ENCODE results near the gene EPHA4. TPM values are rescaled to one million over a fixed set of nuclear protein-coding genes. Genes with fewer than 3 reads are reported as not detected.

EPHA4 gene
- total RNA-seq, 5 donors from 2014 or later (not counting 1 experiment from before 2014, with no cell fraction given), result 47.2 to 93.9 (median 58.0) TPM

- WGBS (ENCODE audit: insufficient coverage), result 80% methylated on average over 1 of the region's 8 CpGs
- POLR2A ChIA-PET, result no interaction called here
- Mint-ChIP-seq H3K4me1 (peaks cover 0 to 1% (median 0%) of the 10 kb centered on the region in 3 donors), H3K4me3 (no peak overlapping the region), H3K36me3 (peaks cover 42% of the 10 kb centered on the region), H3K27ac (no peak overlapping the region), H3K9me3 (no peaks in the 10 kb centered on the region), H3K27me3 (no peaks in the 10 kb centered on the region)
- no peak for DNase-seq
- H3K27ac ChIP-seq (ENCODE audit: low read length), result no peak overlapping the region
- no peaks in the 10 kb centered on the region for H3K4me1 ChIP-seq (ENCODE audit: control insufficient read depth in 1 of 2, extremely low read depth in 1 of 2, insufficient read depth in 2 of 2, low read length in 2 of 2)
- ATAC-seq (replicated peaks in 1 of 4), result no peak
- CTCF ChIA-PET, result no interaction called here
- H3K9me3 ChIP-seq, result no peaks in the 10 kb centered on the region
- H3K36me3 ChIP-seq (ENCODE audit: control insufficient read depth in 2 of 2, extremely low read depth in 1 of 2, insufficient read depth in 1 of 2, low read length in 1 of 2), result peaks cover 0 to 5% of the 10 kb centered on the region in 2 donors
- H3K27me3 ChIP-seq (replicated peaks in 1 of 2; ENCODE audit: control insufficient read depth in 2 of 2, extremely low read depth in 1 of 2, insufficient read depth in 2 of 2, low read length in 1 of 2), result no peaks in the 10 kb centered on the region
- no peak overlapping the region for H3K4me3 ChIP-seq (ENCODE audit: control insufficient read depth in 1 of 2, extremely low read depth in 1 of 2, low read length in 1 of 2)
Observed at GRCh38 chr2:221448057-221448843, 123.9 kb downstream of the EPHA4 start.

GRCh38 chr2:221447310-221447709 lies 124.8 kb downstream of the EPHA4 start:
- no peaks in the 10 kb centered on the region for H3K9me3 ChIP-seq
- Mint-ChIP-seq H3K9me3 (no peaks in the 10 kb centered on the region), H3K4me3 (no peak overlapping the region), H3K27ac (no peak overlapping the region), H3K27me3 (no peaks in the 10 kb centered on the region), H3K36me3 (peaks cover 47% of the 10 kb centered on the region), H3K4me1 (peaks cover 0 to 1% (median 0%) of the 10 kb centered on the region in 3 donors)
- peaks cover 0 to 12% of the 10 kb centered on the region in 2 donors for H3K36me3 ChIP-seq (ENCODE audit: control insufficient read depth in 2 of 2, extremely low read depth in 1 of 2, insufficient read depth in 1 of 2, low read length in 1 of 2)
- ATAC-seq (replicated peaks in 1 of 4), result no peak
- H3K27ac ChIP-seq (ENCODE audit: low read length), result no peak overlapping the region
- H3K4me1 ChIP-seq (ENCODE audit: control insufficient read depth in 1 of 2, extremely low read depth in 1 of 2, insufficient read depth in 2 of 2, low read length in 2 of 2), result no peaks in the 10 kb centered on the region
- H3K27me3 ChIP-seq (replicated peaks in 1 of 2; ENCODE audit: control insufficient read depth in 2 of 2, extremely low read depth in 1 of 2, insufficient read depth in 2 of 2, low read length in 1 of 2), result no peaks in the 10 kb centered on the region
- CTCF ChIA-PET, result no interaction called here
- WGBS (ENCODE audit: insufficient coverage), result 91% methylated on average over 5 of the region's 6 CpGs
- H3K4me3 ChIP-seq (ENCODE audit: control insufficient read depth in 1 of 2, extremely low read depth in 1 of 2, low read length in 1 of 2), result no peak overlapping the region
- DNase-seq, result no peak
- POLR2A ChIA-PET, result interaction anchor here in 1 of 2 donors (1.0 kb wide), 1 partner anchor 15 kb away, joined by 3 read pairs; no protein-coding TSS in a partner anchor

GRCh38 chr2:221446140-221446539 lies 126.0 kb downstream of the EPHA4 start:
- CTCF ChIA-PET, result interaction anchor here in 1 of 2 donors (1.1 kb wide), 1 partner anchor 21 kb away, joined by 3 read pairs; no protein-coding TSS in a partner anchor

GRCh38 chr2:221444106-221444505 lies 128.0 kb downstream of the EPHA4 start:
- Histone ChIP-seq H3K4me3 (ENCODE audit: control insufficient read depth in 1 of 2, extremely low read depth in 1 of 2, low read length in 1 of 2) (no peak overlapping the region), H3K36me3 (ENCODE audit: control insufficient read depth in 2 of 2, extremely low read depth in 1 of 2, insufficient read depth in 1 of 2, low read length in 1 of 2) (peaks cover 0 to 21% of the 10 kb centered on the region in 2 donors), H3K9me3 (no peaks in the 10 kb centered on the region), H3K27ac (ENCODE audit: low read length) (no peak overlapping the region), H3K4me1 (ENCODE audit: control insufficient read depth in 1 of 2, extremely low read depth in 1 of 2, insufficient read depth in 2 of 2, low read length in 2 of 2) (no peaks in the 10 kb centered on the region), H3K27me3 (replicated peaks in 1 of 2; ENCODE audit: control insufficient read depth in 2 of 2, extremely low read depth in 1 of 2, insufficient read depth in 2 of 2, low read length in 1 of 2) (no peaks in the 10 kb centered on the region)
- POLR2A ChIA-PET, result interaction anchor here in 1 of 2 donors (0.8 kb wide), 1 partner anchor 211 kb away, joined by 3 read pairs; no protein-coding TSS in a partner anchor
- DNase-seq (no peak), ATAC-seq (replicated peaks in 1 of 4) (no peak)
- H3K36me3 Mint-ChIP-seq, result peaks cover 49% of the 10 kb centered on the region
- H3K27ac Mint-ChIP-seq, result peak overlapping the region; percentile 8 to 39
- no peaks in the 10 kb centered on the region for H3K4me1 Mint-ChIP-seq
- no peaks in the 10 kb centered on the region for H3K9me3 Mint-ChIP-seq
- H3K27me3 Mint-ChIP-seq, result no peaks in the 10 kb centered on the region
- no peak overlapping the region for H3K4me3 Mint-ChIP-seq
- CTCF ChIA-PET, result interaction anchor here (0.6 kb wide), 2 partner anchors 1417 to 1884 kb away, joined by 4 read pairs; partner anchors contain the start of gene ACSL3 (in 1 of the 2)
- 60% methylated on average over 1 of the region's 2 CpGs for WGBS (ENCODE audit: insufficient coverage)

More at GRCh38 chr2:221446140-221446539, 126.0 kb downstream of the EPHA4 start:
- Mint-ChIP-seq H3K36me3 (peaks cover 48% of the 10 kb centered on the region), H3K4me3 (no peak overlapping the region), H3K27me3 (no peaks in the 10 kb centered on the region), H3K27ac (no peak overlapping the region), H3K9me3 (no peaks in the 10 kb centered on the region), H3K4me1 (peaks cover 0 to 1% (median 0%) of the 10 kb centered on the region in 3 donors)
- DNase-seq, result no peak
- POLR2A ChIA-PET, result interaction anchor here (0.6 to 1.0 kb wide), 2 partner anchors 16 to 74 kb away, joined by 3 to 4 read pairs; no protein-coding TSS in a partner anchor
- no peaks in the 10 kb centered on the region for H3K4me1 ChIP-seq (ENCODE audit: control insufficient read depth in 1 of 2, extremely low read depth in 1 of 2, insufficient read depth in 2 of 2, low read length in 2 of 2)
- ATAC-seq (replicated peaks in 1 of 4), result no peak
- H3K27me3 ChIP-seq (replicated peaks in 1 of 2; ENCODE audit: control insufficient read depth in 2 of 2, extremely low read depth in 1 of 2, insufficient read depth in 2 of 2, low read length in 1 of 2), result no peaks in the 10 kb centered on the region
- H3K36me3 ChIP-seq (ENCODE audit: control insufficient read depth in 2 of 2, extremely low read depth in 1 of 2, insufficient read depth in 1 of 2, low read length in 1 of 2), result peaks cover 0 to 16% of the 10 kb centered on the region in 2 donors
- no peaks in the 10 kb centered on the region for H3K9me3 ChIP-seq
- H3K27ac ChIP-seq (ENCODE audit: low read length), result no peak overlapping the region
- H3K4me3 ChIP-seq (ENCODE audit: control insufficient read depth in 1 of 2, extremely low read depth in 1 of 2, low read length in 1 of 2), result no peak overlapping the region
- WGBS (ENCODE audit: insufficient coverage), result no CpG with 5 or more reads among the region's 2 CpGs

- Mint-ChIP-seq H3K4me3 (no peak overlapping the region), H3K27me3 (no peaks in the 10 kb centered on the region), H3K27ac (peak overlapping the region in 1 of 2 donors; percentile 8), H3K9me3 (no peaks in the 10 kb centered on the region), H3K36me3 (peaks cover 46% of the 10 kb centered on the region), H3K4me1 (no peaks in the 10 kb centered on the region)
- ChIA-PET CTCF (interaction anchor here (0.6 kb wide), 3 partner anchors 13 to 1883 kb away, joined by 3 to 4 read pairs (median 4); partner anchors contain the start of gene ACSL3 (in 1 of the 2)), POLR2A (interaction anchor here in 1 of 2 donors (0.8 kb wide), 1 partner anchor 210 kb away, joined by 3 read pairs; no protein-coding TSS in a partner anchor)
- Histone ChIP-seq H3K27me3 (replicated peaks in 1 of 2; ENCODE audit: control insufficient read depth in 2 of 2, extremely low read depth in 1 of 2, insufficient read depth in 2 of 2, low read length in 1 of 2) (no peaks in the 10 kb centered on the region), H3K36me3 (ENCODE audit: control insufficient read depth in 2 of 2, extremely low read depth in 1 of 2, insufficient read depth in 1 of 2, low read length in 1 of 2) (peaks cover 0 to 20% of the 10 kb centered on the region in 2 donors), H3K27ac (ENCODE audit: low read length) (no peak overlapping the region), H3K4me1 (ENCODE audit: control insufficient read depth in 1 of 2, extremely low read depth in 1 of 2, insufficient read depth in 2 of 2, low read length in 2 of 2) (no peaks in the 10 kb centered on the region), H3K4me3 (ENCODE audit: control insufficient read depth in 1 of 2, extremely low read depth in 1 of 2, low read length in 1 of 2) (no peak overlapping the region), H3K9me3 (no peaks in the 10 kb centered on the region)
- no CpG with 5 or more reads among the region's 1 CpG for WGBS (ENCODE audit: insufficient coverage)
- ATAC-seq (replicated peaks in 1 of 4) (no peak), DNase-seq (no peak)
Observed at GRCh38 chr2:221443645-221444044, 128.5 kb downstream of the EPHA4 start.

- no peak overlapping the region for H3K4me3 Mint-ChIP-seq
Observed at GRCh38 chr2:221442128-221442527, 130.0 kb downstream of the EPHA4 start.

More at GRCh38 chr2:221442128-221442527, 130.0 kb downstream of the EPHA4 start:
- Histone ChIP-seq H3K36me3 (ENCODE audit: control insufficient read depth in 2 of 2, extremely low read depth in 1 of 2, insufficient read depth in 1 of 2, low read length in 1 of 2) (peaks cover 0 to 20% of the 10 kb centered on the region in 2 donors), H3K27me3 (replicated peaks in 1 of 2; ENCODE audit: control insufficient read depth in 2 of 2, extremely low read depth in 1 of 2, insufficient read depth in 2 of 2, low read length in 1 of 2) (no peaks in the 10 kb centered on the region), H3K4me1 (ENCODE audit: control insufficient read depth in 1 of 2, extremely low read depth in 1 of 2, insufficient read depth in 2 of 2, low read length in 2 of 2) (no peaks in the 10 kb centered on the region), H3K9me3 (no peaks in the 10 kb centered on the region), H3K27ac (ENCODE audit: low read length) (no peak overlapping the region), H3K4me3 (ENCODE audit: control insufficient read depth in 1 of 2, extremely low read depth in 1 of 2, low read length in 1 of 2) (no peak overlapping the region)
- 97% methylated on average over 3 of the region's 4 CpGs for WGBS (ENCODE audit: insufficient coverage)
- Mint-ChIP-seq H3K27me3 (no peaks in the 10 kb centered on the region), H3K36me3 (peaks cover 45% of the 10 kb centered on the region), H3K4me1 (no peaks in the 10 kb centered on the region), H3K27ac (no peak overlapping the region), H3K9me3 (no peaks in the 10 kb centered on the region)
- ChIA-PET POLR2A (no interaction called here), CTCF (no interaction called here)
- ATAC-seq (replicated peaks in 1 of 4) (no peak), DNase-seq (no peak)
